Measurements from ENCODE around the gene P2RY8.

GRCh38 chrX:1577845-1578244 lies 40.9 kb upstream of the P2RY8 start:
- no peak for TF ChIP-seq EZH2 (optimal IDR thresholded peaks at IDR 0.05; ENCODE audit: low read depth, low read length)
- no peak for TF ChIP-seq CTCF (IDR thresholded peaks at IDR 0.05; ENCODE audit: low read length)

Data from MM.1S (cell line).